ENCODE data around the gene SAMSN1.

- no peak for TF ChIP-seq POLR2A (IDR thresholded peaks at IDR 0.05)
- TF ChIP-seq, protein P1, sequence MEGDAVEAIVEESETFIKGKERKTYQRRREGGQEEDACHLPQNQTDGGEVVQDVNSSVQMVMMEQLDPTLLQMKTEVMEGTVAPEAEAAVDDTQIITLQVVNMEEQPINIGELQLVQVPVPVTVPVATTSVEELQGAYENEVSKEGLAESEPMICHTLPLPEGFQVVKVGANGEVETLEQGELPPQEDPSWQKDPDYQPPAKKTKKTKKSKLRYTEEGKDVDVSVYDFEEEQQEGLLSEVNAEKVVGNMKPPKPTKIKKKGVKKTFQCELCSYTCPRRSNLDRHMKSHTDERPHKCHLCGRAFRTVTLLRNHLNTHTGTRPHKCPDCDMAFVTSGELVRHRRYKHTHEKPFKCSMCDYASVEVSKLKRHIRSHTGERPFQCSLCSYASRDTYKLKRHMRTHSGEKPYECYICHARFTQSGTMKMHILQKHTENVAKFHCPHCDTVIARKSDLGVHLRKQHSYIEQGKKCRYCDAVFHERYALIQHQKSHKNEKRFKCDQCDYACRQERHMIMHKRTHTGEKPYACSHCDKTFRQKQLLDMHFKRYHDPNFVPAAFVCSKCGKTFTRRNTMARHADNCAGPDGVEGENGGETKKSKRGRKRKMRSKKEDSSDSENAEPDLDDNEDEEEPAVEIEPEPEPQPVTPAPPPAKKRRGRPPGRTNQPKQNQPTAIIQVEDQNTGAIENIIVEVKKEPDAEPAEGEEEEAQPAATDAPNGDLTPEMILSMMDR (IDR thresholded peaks at IDR 0.05): no peak
These were observed 37.0 kb upstream of the SAMSN1 start for GRCh38 chr21:14582934-14583628.
